Mammary epithelial cell (primary cell): ENCODE data around the gene RAI1.

Source experiments
- EZH2 ChIP-seq: IDR thresholded peaks from 2 replicates; pipeline ENCODE4 v1.6.1; 2012; ENCODE audit warnings: low read length, inconsistent platforms, borderline replicate concordance
- TF ChIP-seq, protein P1 (sequence below), 2 donors: IDR thresholded peaks in 1 of 2; conservative IDR thresholded peaks in 1 of 2; 2 replicates each; pipeline ENCODE4 v1.5.1; 2011 to 2012; ENCODE audit warnings: inconsistent platforms in 2 of 2, low read length in 2 of 2, mild to moderate bottlenecking in 2 of 2, control low read depth in 1 of 2, low read depth in 1 of 2; ENCODE audit not compliant: insufficient read depth in 1 of 2; ENCODE audit errors: extremely low read depth in 1 of 2

- TF ChIP-seq, protein P1, sequence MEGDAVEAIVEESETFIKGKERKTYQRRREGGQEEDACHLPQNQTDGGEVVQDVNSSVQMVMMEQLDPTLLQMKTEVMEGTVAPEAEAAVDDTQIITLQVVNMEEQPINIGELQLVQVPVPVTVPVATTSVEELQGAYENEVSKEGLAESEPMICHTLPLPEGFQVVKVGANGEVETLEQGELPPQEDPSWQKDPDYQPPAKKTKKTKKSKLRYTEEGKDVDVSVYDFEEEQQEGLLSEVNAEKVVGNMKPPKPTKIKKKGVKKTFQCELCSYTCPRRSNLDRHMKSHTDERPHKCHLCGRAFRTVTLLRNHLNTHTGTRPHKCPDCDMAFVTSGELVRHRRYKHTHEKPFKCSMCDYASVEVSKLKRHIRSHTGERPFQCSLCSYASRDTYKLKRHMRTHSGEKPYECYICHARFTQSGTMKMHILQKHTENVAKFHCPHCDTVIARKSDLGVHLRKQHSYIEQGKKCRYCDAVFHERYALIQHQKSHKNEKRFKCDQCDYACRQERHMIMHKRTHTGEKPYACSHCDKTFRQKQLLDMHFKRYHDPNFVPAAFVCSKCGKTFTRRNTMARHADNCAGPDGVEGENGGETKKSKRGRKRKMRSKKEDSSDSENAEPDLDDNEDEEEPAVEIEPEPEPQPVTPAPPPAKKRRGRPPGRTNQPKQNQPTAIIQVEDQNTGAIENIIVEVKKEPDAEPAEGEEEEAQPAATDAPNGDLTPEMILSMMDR (conservative IDR thresholded peaks at IDR 0.05 in 1 of 2, IDR thresholded peaks at IDR 0.05 in 1 of 2; ENCODE audit: extremely low read depth in 1 of 2, insufficient read depth in 1 of 2, low read depth in 1 of 2, low read length in 2 of 2), result no peak
- no peak for TF ChIP-seq EZH2
These were observed 64.5 kb downstream of the RAI1 start for GRCh38 chr17:17745476-17746455.
